ENCODE data around the gene PEAR1.

PEAR1 gene

DNA sequence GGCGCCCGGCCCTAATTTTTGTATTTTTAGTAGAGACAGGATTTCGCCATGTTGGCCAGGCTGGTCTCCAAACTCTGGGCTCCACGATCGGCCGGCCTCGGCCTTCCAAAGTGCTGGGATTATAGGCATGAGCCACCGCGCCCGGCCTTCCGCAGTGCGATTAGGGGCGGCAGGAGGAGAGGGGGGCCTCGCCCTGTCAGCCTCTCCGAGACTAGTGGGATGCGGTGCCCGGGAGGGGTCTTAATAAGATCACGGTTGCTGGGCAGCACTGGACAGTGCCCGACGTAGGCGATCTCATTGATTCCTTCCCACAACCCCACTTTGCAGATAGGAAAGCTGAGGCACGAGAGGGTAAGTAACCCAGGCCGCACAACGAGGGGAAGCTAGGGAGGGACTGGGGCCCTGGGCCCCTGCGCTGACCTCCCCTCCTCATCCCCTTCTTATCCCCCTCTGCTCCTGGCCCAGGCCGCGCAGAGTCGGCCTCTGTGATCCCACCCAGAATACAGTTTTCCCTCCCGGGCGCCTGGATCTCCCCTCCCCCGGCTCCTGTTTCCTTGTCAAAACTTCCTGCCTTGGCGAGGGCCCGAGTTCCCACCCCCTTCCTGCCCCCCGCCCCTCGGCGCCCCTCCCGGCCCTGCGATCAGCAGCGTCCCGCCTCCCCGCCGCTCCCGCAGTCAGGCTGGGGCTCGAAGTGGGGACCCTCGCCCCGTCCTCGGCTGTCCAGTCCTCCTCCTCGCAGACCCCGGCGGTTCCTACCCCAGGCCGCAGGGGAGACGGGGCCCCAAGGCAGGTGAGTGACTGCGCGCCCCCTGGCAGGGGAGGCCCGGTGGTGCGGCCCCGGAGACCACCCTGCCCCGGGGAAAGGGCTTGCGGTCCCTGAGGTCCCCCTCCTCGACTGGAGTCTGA is at the start of gene PEAR1:
Gene PEAR1, plus strand, starts transcription at position 671 of the 906 bp plus-strand sequence. CDS start 10,209 bp downstream, outside the sequence.
- no peak for DNase-seq (ENCODE audit: extremely low read depth in 1 of 2, low read depth in 1 of 2)

DNA sequence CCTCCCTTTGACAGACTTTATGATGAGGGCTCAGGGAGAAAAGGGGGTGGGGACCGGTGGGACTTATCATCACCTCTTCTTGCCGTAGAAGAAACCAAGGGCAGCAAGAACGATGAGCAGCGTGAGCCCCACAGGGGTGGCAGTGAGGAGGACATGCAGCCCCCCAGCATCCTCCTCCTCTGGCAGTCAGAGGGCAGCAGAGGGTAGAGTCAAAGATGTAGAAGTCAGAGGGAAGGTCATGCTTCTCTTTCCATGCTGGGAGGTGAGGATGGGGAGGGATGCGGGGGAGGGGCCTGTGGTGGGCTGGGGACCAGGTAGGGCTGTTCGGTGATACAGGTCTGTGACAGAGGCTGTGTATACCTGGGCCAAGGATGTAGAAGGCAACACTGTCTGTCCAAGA is 49.4 kb upstream of the PEAR1 start:
- DNase-seq (ENCODE audit: extremely low read depth in 1 of 2, low read depth in 1 of 2): no peak

- no peak for DNase-seq (ENCODE audit: extremely low read depth in 1 of 2, low read depth in 1 of 2)
Measured at GRCh38 chr1:156844638-156845037, 48.9 kb upstream of the PEAR1 start.

GRCh38 chr1:156845055-156845952 is 48.2 kb upstream of the PEAR1 start:
- no peak for DNase-seq (ENCODE audit: extremely low read depth in 1 of 2, low read depth in 1 of 2)

GRCh38 chr1:156845953-156846545 is 47.5 kb upstream of the PEAR1 start:
- no peak for DNase-seq (ENCODE audit: extremely low read depth in 1 of 2, low read depth in 1 of 2)

DNA sequence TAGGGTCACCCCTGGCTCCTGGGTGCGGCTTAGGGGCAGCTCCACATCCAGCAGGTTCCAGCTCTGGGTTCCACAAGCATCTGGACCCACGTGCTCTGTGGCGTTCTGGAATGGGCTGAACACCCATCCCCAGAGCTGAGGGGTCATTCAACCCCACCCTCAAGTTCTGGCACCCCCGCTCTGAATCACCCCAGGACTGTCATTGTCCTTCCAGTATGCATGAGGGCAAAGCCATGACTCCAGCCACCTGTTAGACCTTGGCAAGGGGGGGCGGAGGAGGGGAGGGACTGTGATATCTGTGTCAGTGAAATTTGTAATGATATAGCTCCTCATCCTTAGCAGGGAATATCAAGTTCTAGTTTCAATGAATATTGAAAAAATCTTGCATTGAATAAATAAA is 46.9 kb upstream of the PEAR1 start:
- DNase-seq (ENCODE audit: extremely low read depth in 1 of 2, low read depth in 1 of 2): no peak

GRCh38 chr1:156847591-156848460 is 45.7 kb upstream of the PEAR1 start:
- no peak for DNase-seq (ENCODE audit: extremely low read depth in 1 of 2, low read depth in 1 of 2)

GRCh38 chr1:156848461-156849150 is 44.9 kb upstream of the PEAR1 start:
- DNase-seq (ENCODE audit: extremely low read depth in 1 of 2, low read depth in 1 of 2): peak; percentile 49 to 68

GRCh38 chr1:156849151-156849496 is 44.4 kb upstream of the PEAR1 start:
- DNase-seq (ENCODE audit: extremely low read depth in 1 of 2, low read depth in 1 of 2): no peak

GRCh38 chr1:156851779-156852417 is 41.6 kb upstream of the PEAR1 start:
- DNase-seq (ENCODE audit: extremely low read depth in 1 of 2, low read depth in 1 of 2): no peak

- no peak for DNase-seq (ENCODE audit: extremely low read depth in 1 of 2, low read depth in 1 of 2)
Measured at GRCh38 chr1:156852418-156852874, 41.1 kb upstream of the PEAR1 start.

- DNase-seq (ENCODE audit: extremely low read depth in 1 of 2, low read depth in 1 of 2): no peak
Measured at GRCh38 chr1:156853761-156854160, 39.8 kb upstream of the PEAR1 start.

GRCh38 chr1:156854634-156855033 is 38.9 kb upstream of the PEAR1 start:
- DNase-seq (ENCODE audit: extremely low read depth in 1 of 2, low read depth in 1 of 2): no peak

- no peak for DNase-seq (ENCODE audit: extremely low read depth in 1 of 2, low read depth in 1 of 2)
Measured at GRCh38 chr1:156856282-156856785, 37.2 kb upstream of the PEAR1 start.

DNA sequence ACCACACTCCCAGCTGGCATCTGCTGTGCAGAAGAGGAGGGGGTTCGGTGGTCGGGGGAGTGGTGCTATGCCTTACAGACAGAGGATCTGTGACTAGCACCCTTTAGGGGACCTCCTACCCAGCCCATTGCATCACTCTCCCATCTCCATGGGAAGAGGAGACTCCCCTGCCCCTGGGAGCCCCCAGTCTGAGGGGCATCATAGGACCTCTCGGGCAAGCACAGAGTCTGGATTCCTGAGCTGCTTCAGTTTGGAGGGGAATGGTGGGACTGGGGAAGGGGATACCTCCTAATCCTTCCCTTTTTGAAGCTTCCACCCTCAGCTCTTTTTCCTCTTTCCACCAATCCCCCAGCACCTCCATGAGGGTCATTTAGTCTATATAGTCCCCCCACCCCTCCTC is 36.0 kb upstream of the PEAR1 start:
- DNase-seq (ENCODE audit: extremely low read depth in 1 of 2, low read depth in 1 of 2): no peak

DNA sequence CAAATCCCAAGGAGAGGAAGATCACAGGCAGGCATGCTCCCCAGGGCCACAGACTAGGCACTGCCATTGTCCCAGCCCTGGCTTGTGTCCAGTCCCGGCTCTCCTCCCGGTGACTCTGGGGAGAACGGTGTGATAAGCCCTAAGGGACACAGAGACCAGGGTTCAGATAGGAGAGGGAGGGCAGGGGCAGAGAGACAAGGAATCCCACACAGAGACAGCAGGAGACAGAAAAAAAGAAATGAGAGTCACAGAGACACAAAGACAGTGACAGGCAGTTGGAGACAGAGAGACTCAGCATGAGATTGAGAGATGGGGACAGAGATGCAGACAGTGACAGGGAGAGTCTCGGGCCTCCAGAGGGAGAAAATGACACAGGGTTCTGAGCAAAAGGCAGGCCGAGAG is 35.0 kb upstream of the PEAR1 start:
- no peak for DNase-seq (ENCODE audit: extremely low read depth in 1 of 2, low read depth in 1 of 2)

DNA sequence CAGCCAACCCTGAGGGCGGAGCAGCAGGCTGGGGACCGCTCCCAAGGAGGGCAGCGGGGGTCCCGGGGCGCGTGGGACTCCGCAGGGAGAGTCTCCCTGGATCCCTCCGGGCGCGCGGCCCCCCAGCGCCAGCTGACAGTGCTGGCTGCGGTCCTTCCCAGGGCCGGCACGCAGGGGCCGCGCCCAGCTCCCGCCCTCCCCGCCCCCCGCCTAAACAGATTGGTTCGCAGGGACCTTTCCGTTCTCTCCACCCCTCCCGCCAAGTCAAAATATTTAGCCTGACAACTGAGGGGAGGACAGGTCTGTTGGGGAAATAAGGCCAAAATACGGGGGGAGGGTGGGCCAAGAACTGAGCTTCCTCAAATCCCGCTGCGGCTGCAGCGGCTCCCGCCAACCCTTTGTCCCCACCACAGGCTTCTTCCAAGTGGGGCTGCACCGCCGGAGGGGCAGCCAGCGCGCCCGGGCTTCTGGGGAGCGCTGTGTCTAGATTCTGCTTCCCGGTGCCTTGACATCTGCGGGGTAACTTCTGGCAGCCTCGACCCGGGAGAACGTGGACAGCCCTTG is 34.5 kb upstream of the PEAR1 start, which contains the start of gene INSRR:
Gene INSRR, minus strand, starts transcription at position 159 of the 564 bp plus-strand sequence. CDS start 496 bp downstream, outside the sequence.
- no peak for DNase-seq (ENCODE audit: extremely low read depth in 1 of 2, low read depth in 1 of 2)

DNA sequence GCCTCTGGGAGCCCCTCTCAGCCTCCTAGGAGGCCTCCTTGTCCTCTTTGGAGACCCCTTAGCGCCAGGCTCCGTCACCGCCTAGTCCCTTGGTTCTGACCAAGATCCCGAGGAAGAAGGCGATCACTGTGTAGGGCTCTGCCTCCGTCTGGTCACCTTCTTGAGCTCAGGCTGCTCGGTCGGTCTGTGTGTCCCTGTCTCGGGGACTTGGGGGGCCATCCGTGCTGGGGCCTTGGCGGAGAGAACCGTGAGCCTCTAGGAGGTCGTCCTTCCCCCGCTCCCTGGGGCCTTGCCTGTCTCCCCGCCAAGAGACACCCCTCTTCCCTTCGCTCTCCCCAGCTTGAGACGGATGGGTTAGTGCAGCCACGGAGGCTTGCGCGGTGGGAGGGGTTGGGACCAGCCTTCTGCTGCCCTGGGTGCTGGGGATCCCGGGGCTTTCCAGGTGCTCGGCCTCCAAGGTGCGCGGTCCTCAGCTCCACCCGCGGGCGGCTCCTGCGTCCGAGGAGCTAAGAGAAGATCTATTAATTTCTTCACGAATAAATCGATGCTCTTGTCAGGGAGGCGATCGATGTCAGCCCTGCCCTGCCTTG is 33.9 kb upstream of the PEAR1 start:
- no peak for DNase-seq (ENCODE audit: extremely low read depth in 1 of 2, low read depth in 1 of 2)
